ENCODE results near the gene HMGXB3.
A peak's percentile ranks its signal among the peaks of the same experiment; 100 is the strongest.

HMGXB3 gene

GRCh38 chr5:149990518-149991376, 9.8 kb upstream of the HMGXB3 start:
- Histone ChIP-seq H3K36me3 (peaks cover 5% of the 10 kb centered on the region), H3K27ac (no peak overlapping the region), H3K4me1 (ENCODE audit: control insufficient read depth in 1 of 2, insufficient read depth in 1 of 2, low read depth in 1 of 2, low read length in 1 of 2) (no peaks in the 10 kb centered on the region), H3K4me3 (ENCODE audit: low read depth in 1 of 2, low read length in 1 of 2) (no peak overlapping the region), H3K9me3 (no peaks in the 10 kb centered on the region), H3K27me3 (no peaks in the 10 kb centered on the region)
- TF ChIP-seq, protein P1, sequence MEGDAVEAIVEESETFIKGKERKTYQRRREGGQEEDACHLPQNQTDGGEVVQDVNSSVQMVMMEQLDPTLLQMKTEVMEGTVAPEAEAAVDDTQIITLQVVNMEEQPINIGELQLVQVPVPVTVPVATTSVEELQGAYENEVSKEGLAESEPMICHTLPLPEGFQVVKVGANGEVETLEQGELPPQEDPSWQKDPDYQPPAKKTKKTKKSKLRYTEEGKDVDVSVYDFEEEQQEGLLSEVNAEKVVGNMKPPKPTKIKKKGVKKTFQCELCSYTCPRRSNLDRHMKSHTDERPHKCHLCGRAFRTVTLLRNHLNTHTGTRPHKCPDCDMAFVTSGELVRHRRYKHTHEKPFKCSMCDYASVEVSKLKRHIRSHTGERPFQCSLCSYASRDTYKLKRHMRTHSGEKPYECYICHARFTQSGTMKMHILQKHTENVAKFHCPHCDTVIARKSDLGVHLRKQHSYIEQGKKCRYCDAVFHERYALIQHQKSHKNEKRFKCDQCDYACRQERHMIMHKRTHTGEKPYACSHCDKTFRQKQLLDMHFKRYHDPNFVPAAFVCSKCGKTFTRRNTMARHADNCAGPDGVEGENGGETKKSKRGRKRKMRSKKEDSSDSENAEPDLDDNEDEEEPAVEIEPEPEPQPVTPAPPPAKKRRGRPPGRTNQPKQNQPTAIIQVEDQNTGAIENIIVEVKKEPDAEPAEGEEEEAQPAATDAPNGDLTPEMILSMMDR (IDR thresholded peaks at IDR 0.05), result peak; percentile 83

- TF ChIP-seq, protein P1 (IDR thresholded peaks at IDR 0.05), result no peak
- Histone ChIP-seq H3K9me3 (no peaks in the 10 kb centered on the region), H3K36me3 (peaks cover 5% of the 10 kb centered on the region)
Measured at GRCh38 chr5:149993471-149993870, 7.1 kb upstream of the HMGXB3 start.

DNA sequence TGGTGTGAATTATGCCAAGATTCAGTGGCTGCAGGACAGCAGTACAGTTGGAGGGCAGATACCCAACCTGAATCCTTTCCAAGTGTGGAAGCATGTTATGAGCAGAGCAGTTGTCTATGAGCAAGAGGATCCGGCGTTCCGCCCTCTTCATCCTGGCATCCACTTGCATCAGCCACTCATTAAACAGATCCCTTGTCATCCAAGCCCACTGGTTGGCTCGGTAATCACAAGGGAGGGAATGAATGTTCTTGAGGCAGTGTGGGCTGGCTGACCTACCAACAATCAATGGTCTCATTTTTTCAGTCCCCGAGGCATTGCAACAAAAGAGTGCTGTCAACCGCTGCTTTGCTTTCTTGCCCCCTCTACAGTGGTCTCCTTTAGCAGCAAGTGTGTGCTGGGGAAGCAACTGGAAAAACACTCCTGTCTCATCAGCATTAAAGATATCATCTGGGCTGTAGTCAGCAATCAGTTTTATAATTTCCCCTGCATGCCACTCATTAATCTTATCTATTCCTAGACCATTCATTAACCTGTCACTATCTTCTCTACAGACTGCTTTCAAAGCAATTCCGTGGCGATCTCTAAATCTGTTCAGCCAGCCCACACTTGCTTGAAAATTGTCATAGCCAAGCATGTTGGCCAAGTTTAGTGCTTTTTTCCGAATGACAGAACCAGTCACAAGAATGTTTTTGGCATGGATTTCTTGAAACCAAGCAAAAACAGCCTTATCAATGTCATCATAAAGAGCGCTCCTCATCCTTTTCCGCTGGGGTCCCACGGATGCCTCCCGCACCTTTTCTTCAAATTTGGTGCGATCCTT, 4.9 kb upstream of the HMGXB3 start:
- Histone ChIP-seq H3K4me1 (ENCODE audit: control insufficient read depth in 1 of 2, insufficient read depth in 1 of 2, low read depth in 1 of 2, low read length in 1 of 2) (peaks cover 0 to 4% of the 10 kb centered on the region in 2 experiments), H3K4me3 (ENCODE audit: low read depth in 1 of 2, low read length in 1 of 2) (no peak overlapping the region), H3K36me3 (peaks cover 5% of the 10 kb centered on the region), H3K27me3 (no peaks in the 10 kb centered on the region), H3K27ac (no peak overlapping the region), H3K9me3 (no peaks in the 10 kb centered on the region)
- TF ChIP-seq, protein P1 (IDR thresholded peaks at IDR 0.05), result no peak

More at GRCh38 chr5:149993471-149993870, 7.1 kb upstream of the HMGXB3 start:
- H3K4me1 ChIP-seq (ENCODE audit: control insufficient read depth in 1 of 2, insufficient read depth in 1 of 2, low read depth in 1 of 2, low read length in 1 of 2), result no peaks in the 10 kb centered on the region
- no peaks in the 10 kb centered on the region for H3K27me3 ChIP-seq
- H3K4me3 ChIP-seq (ENCODE audit: low read depth in 1 of 2, low read length in 1 of 2), result no peak overlapping the region
- no peak overlapping the region for H3K27ac ChIP-seq

- Histone ChIP-seq H3K4me3 (ENCODE audit: low read depth in 1 of 2, low read length in 1 of 2) (no peak overlapping the region), H3K27ac (no peak overlapping the region), H3K4me1 (ENCODE audit: control insufficient read depth in 1 of 2, insufficient read depth in 1 of 2, low read depth in 1 of 2, low read length in 1 of 2) (peaks cover 6 to 9% of the 10 kb centered on the region in 2 experiments), H3K36me3 (peaks cover 5% of the 10 kb centered on the region), H3K27me3 (no peaks in the 10 kb centered on the region), H3K9me3 (no peaks in the 10 kb centered on the region)
- TF ChIP-seq, protein P1 (IDR thresholded peaks at IDR 0.05), result no peak
Measured at GRCh38 chr5:149996205-149996890, 4.2 kb upstream of the HMGXB3 start.

DNA sequence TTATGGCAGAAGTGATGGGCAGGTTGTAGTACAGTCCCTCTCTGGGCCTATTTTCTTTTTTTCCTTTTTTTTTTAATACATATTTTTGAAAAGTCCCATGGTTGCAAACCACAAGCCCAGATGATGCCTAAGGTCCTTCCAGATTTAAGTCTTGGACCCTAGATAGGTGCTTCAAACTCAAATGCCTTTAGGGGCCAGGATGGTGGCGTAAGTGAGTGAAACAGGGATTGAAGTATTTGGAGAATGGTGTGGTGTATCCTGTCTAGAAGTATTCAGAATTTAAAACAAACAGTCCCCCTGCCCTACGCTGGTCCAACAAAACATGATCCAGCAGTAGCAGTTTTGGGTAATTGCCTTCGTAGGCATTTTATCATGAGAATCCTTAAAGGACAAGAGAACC, 2.3 kb upstream of the HMGXB3 start:
- Histone ChIP-seq H3K9me3 (no peaks in the 10 kb centered on the region), H3K27ac (no peak overlapping the region), H3K4me1 (ENCODE audit: control insufficient read depth in 1 of 2, insufficient read depth in 1 of 2, low read depth in 1 of 2, low read length in 1 of 2) (peaks cover 15% of the 10 kb centered on the region in 2 experiments), H3K36me3 (peaks cover 5% of the 10 kb centered on the region), H3K27me3 (no peaks in the 10 kb centered on the region), H3K4me3 (ENCODE audit: low read depth in 1 of 2, low read length in 1 of 2) (no peak overlapping the region)
- TF ChIP-seq, protein P1 (IDR thresholded peaks at IDR 0.05), result no peak
